A673 (cell line): Measurements from ENCODE around the gene GLTP. TPM values are rescaled to one million over a fixed set of nuclear protein-coding genes. Genes with fewer than 3 reads are reported as not detected.
"Not testable (repeated sequence)": the region's sequence is repeated elsewhere in the genome, so short reads cannot be mapped to it uniquely, and the experiment has no call there.

Experiments
- BruUV-seq: library from RNA; stranded (reverse); fragments of 400-500 nt; replicated peaks from 2 replicates; lab custom pipeline; 2021; lab: Mats Ljungman, UMichigan
- CTCF ChIA-PET: fragments of 300-600 bp; sonication (Branson Sonifier 250); formaldehyde crosslinking; loops from one replicate; lab custom pipeline; 2022; ENCODE audit warnings: antibody characterized with exemption; lab: Charles Lee
- POLR2A ChIA-PET: fragments of 300-600 bp; sonication (Branson Sonifier 250); formaldehyde crosslinking; loops from one replicate; lab custom pipeline; 2022; ENCODE audit warnings: antibody characterized with exemption; ENCODE audit not compliant: low non-redundant PET; lab: Charles Lee
- DNase-seq: peaks from one replicate; pipeline ENCODE4 v3.0.0-alpha.2; 2015; ENCODE audit warnings: low spot score
- H3K27ac ChIP-seq: fragments of 200-600 bp; sonication (generic); 2 replicates; pipeline ENCODE4 v1.5.1; 2016; ENCODE audit warnings: mixed run types, low read depth, mild to moderate bottlenecking, mixed read lengths, antibody characterized with exemption, low read length; ENCODE audit not compliant: poor library complexity, severe bottlenecking
- H3K27me3 ChIP-seq: fragments of 200-600 bp; sonication (generic); replicated peaks from 2 replicates; pipeline ENCODE4 v1.6.1; 2017; ENCODE audit warnings: mixed run types, low read depth, mild to moderate bottlenecking, mixed read lengths, antibody characterized with exemption, low read length; ENCODE audit not compliant: insufficient read depth, poor library complexity
- H3K36me3 ChIP-seq: fragments of 200-600 bp; sonication (generic); 2 replicates; pipeline ENCODE4 v1.6.1; 2016; ENCODE audit warnings: mixed run types, mild to moderate bottlenecking, mixed read lengths, antibody characterized with exemption, low read length; ENCODE audit not compliant: insufficient read depth, poor library complexity, severe bottlenecking
- H3K4me1 ChIP-seq: fragments of 200-600 bp; sonication (generic); 2 replicates; pipeline ENCODE4 v1.6.1; 2017; ENCODE audit warnings: mixed run types, mild to moderate bottlenecking, mixed read lengths, antibody characterized with exemption, low read length; ENCODE audit not compliant: insufficient read depth, poor library complexity, severe bottlenecking
- H3K4me3 ChIP-seq: fragments of 200-600 bp; sonication (generic); 2 replicates; pipeline ENCODE4 v1.5.1; 2016; ENCODE audit warnings: low read depth, mixed run types, mild to moderate bottlenecking, mixed read lengths, low read length; ENCODE audit not compliant: poor library complexity, severe bottlenecking
- H3K9me3 ChIP-seq: fragments of 200-600 bp; sonication (generic); 2 replicates; pipeline ENCODE4 v1.6.1; 2016; ENCODE audit warnings: mixed run types, low read depth, mild to moderate bottlenecking, mixed read lengths, antibody characterized with exemption, low read length; ENCODE audit not compliant: poor library complexity, severe bottlenecking
- CTCF ChIP-seq: fragments of 300-800, 200-600 bp; sonication (generic); conservative IDR thresholded peaks from 2 replicates; pipeline ENCODE4 v1.5.1; 2017; ENCODE audit warnings: low read depth, mild to moderate bottlenecking, antibody characterized with exemption, low read length, moderate library complexity, mixed read lengths
- EZH2 ChIP-seq: fragments of 200-600 bp; sonication (generic); IDR thresholded peaks from 2 replicates; pipeline ENCODE4 v1.6.1; 2017; ENCODE audit warnings: borderline replicate concordance, low read depth, mild to moderate bottlenecking, mixed read lengths, antibody characterized with exemption, low read length; ENCODE audit not compliant: poor library complexity, severe bottlenecking
- intact Hi-C: fragments of 100-400 bp; cut with micrococcal nuclease; formaldehyde crosslinking; loops from one replicate; pipeline ENCODE4 v1.10.0; 2022; ENCODE audit not compliant: unreplicated experiment
- total RNA-seq: library from RNA; stranded (reverse); gene quantifications from 2 replicates; pipeline ENCODE4 v1.2.3, GENCODE V29; 2021

GLTP gene
- total RNA-seq, 1 experiment from 2014 or later: 20.2 TPM

- H3K27me3 ChIP-seq: no peaks in the 10 kb centered on the region
Observed at GRCh38 chr12:109899783-109900751, 19.7 kb upstream of the GLTP start, which contains the start of gene TCHP. Gene TCHP (plus strand): TSS chr12:109900274. CDS start chr12:109903027, 2,753 bp downstream.

GRCh38 chr12:109899345-109899744 is 19.0 kb upstream of the GLTP start:
- peak overlapping the region; percentile 86 for H3K27ac ChIP-seq
- POLR2A ChIA-PET: not testable (repeated sequence)

More at GRCh38 chr12:109899783-109900751, 19.7 kb upstream of the GLTP start, which contains the start of gene TCHP:
- H3K4me1 ChIP-seq: peaks cover 6% of the 10 kb centered on the region
- H3K4me3 ChIP-seq: peak within 1 kb of the TSS; percentile 67
- ChIA-PET CTCF (interaction anchor here (0.5 kb wide), 1 partner anchor 56 kb away, joined by 6 read pairs; no protein-coding TSS in a partner anchor), POLR2A (interaction anchor here (0.6 to 0.7 kb wide), 2 partner anchors 472 to 714 kb away, joined by 3 to 7 read pairs; no protein-coding TSS in a partner anchor)
- peak within 1 kb of the TSS; percentile 86 for H3K27ac ChIP-seq
- TF ChIP-seq EZH2: no peak
- TF ChIP-seq CTCF: peak; percentile 48; the same call in 1 of the 2 replicates
- peak; percentile 94 for DNase-seq
- H3K9me3 ChIP-seq: no peaks in the 10 kb centered on the region
- BruUV-seq: TSS peak; percentile 73
- intact Hi-C loops: no loop called here
- peaks cover 22% of the 10 kb centered on the region for H3K36me3 ChIP-seq

GRCh38 chr12:109897029-109897428 is 16.7 kb upstream of the GLTP start:
- Histone ChIP-seq H3K4me1 (peaks cover 6% of the 10 kb centered on the region), H3K36me3 (no peaks in the 10 kb centered on the region), H3K27me3 (no peaks in the 10 kb centered on the region), H3K4me3 (no peak overlapping the region), H3K27ac (no peak overlapping the region), H3K9me3 (no peaks in the 10 kb centered on the region)
- POLR2A ChIA-PET: no interaction called here
- DNase-seq: no peak
- CTCF ChIA-PET: no interaction called here
- BruUV-seq: no TSS peak
- TF ChIP-seq EZH2: no peak
- intact Hi-C loops: no loop called here

More at GRCh38 chr12:109899345-109899744, 19.0 kb upstream of the GLTP start:
- H3K27me3 ChIP-seq, H3K4me1 ChIP-seq, H3K9me3 ChIP-seq, CTCF ChIA-PET, intact Hi-C loops, DNase-seq, BruUV-seq: not testable (repeated sequence)
- H3K36me3 ChIP-seq: peaks cover 16% of the 10 kb centered on the region
- H3K4me3 ChIP-seq: peak overlapping the region; percentile 67

GRCh38 chr12:109896188-109896587 is 15.8 kb upstream of the GLTP start:
- no peaks in the 10 kb centered on the region for H3K36me3 ChIP-seq
- no TSS peak for BruUV-seq
- ChIA-PET CTCF (no interaction called here), POLR2A (no interaction called here)
- no peak overlapping the region for H3K27ac ChIP-seq
- peaks cover 6% of the 10 kb centered on the region for H3K4me1 ChIP-seq
- no peak for DNase-seq
- no peaks in the 10 kb centered on the region for H3K9me3 ChIP-seq
- TF ChIP-seq EZH2 (no peak), CTCF (no peak)
- no peaks in the 10 kb centered on the region for H3K27me3 ChIP-seq
- no peak overlapping the region for H3K4me3 ChIP-seq
- intact Hi-C loops: no loop called here
